HEK293 (cell line): ENCODE measurements around the gene PLD5.

Experiments
- CTCF ChIA-PET: fragments of 350-600 bp; formaldehyde crosslinking; extraction: SDS; loops from one replicate; lab custom pipeline; 2021; ENCODE audit warnings: antibody characterized with exemption; lab: Yijun Ruan, JAX
- POLR2A ChIA-PET: fragments of 300-600 bp; formaldehyde crosslinking; extraction: SDS; loops from one replicate; lab custom pipeline; 2020; ENCODE audit warnings: antibody characterized with exemption, inconsistent platforms; lab: Yijun Ruan, JAX
- H3K27ac ChIP-seq: fragments of 200-500 bp; sonication (Bioruptor generic); 2 replicates; pipeline ENCODE4 v1.5.1; 2014; ENCODE audit warnings: low read depth, low read length, control low read depth, inconsistent platforms; ENCODE audit errors: extremely low read depth
- H3K36me3 ChIP-seq, 2 experiments: fragments of 200-500 bp in 1 of 2; sonication (Bioruptor generic) in 1 of 2; 1 replicate in 1 of 2; 2 replicates in 1 of 2; pipeline ENCODE4 v1.5.1; 2014 to 2017; ENCODE audit warnings: inconsistent platforms in 2 of 2, low read length in 2 of 2; ENCODE audit not compliant: control insufficient read depth in 2 of 2, insufficient read depth in 1 of 2
- H3K4me1 ChIP-seq: fragments of 200-500 bp; sonication (Bioruptor generic); 2 replicates; pipeline ENCODE4 v1.5.1; 2014; ENCODE audit warnings: mild to moderate bottlenecking, low read length, inconsistent platforms; ENCODE audit not compliant: control insufficient read depth, insufficient read depth
- H3K4me3 ChIP-seq: 2 replicates; pipeline ENCODE4 v1.5.1; 2011; ENCODE audit warnings: low read depth, mild to moderate bottlenecking, control low read depth, low read length, moderate library complexity
- H3K9me3 ChIP-seq: fragments of 200-500 bp; sonication (Bioruptor generic); 2 replicates; pipeline ENCODE4 v1.5.1; 2014; ENCODE audit warnings: low read depth, low read length, inconsistent platforms; ENCODE audit not compliant: control insufficient read depth, insufficient read depth
- HOXA7 ChIP-seq: sonication (generic); formaldehyde crosslinking; IDR thresholded peaks from 2 replicates; pipeline ENCODE4 v1.8.1; 2022; ENCODE audit warnings: missing genetic modification reagents, borderline replicate concordance
- REPIN1 ChIP-seq: fragments of 450-650 bp; formaldehyde crosslinking; IDR thresholded peaks from 2 replicates; pipeline ENCODE4 v1.5.1; 2017; ENCODE audit warnings: missing biosample characterization, missing genetic modification characterization, low read depth
- ZBTB21 ChIP-seq: fragments of 450-650 bp; formaldehyde crosslinking; IDR thresholded peaks from 2 replicates; pipeline ENCODE4 v1.5.1; 2017; ENCODE audit warnings: missing biosample characterization, missing genetic modification characterization
- ZBTB44 ChIP-seq: fragments of 450-650 bp; IDR thresholded peaks from 2 replicates; pipeline ENCODE4 v1.5.1; 2018; ENCODE audit warnings: missing biosample characterization, mild to moderate bottlenecking, missing genetic modification characterization
- ZNF121 ChIP-seq: fragments of 450-650 bp; formaldehyde crosslinking; IDR thresholded peaks from 2 replicates; pipeline ENCODE4 v1.5.1; 2016; ENCODE audit warnings: missing biosample characterization, missing genetic modification characterization
- ZNF140 ChIP-seq: fragments of 450-650 bp; formaldehyde crosslinking; IDR thresholded peaks from 2 replicates; pipeline ENCODE4 v1.5.1; 2016; ENCODE audit warnings: missing biosample characterization, missing genetic modification characterization
- ZNF2 ChIP-seq: fragments of 450-650 bp; formaldehyde crosslinking; IDR thresholded peaks from 2 replicates; pipeline ENCODE4 v1.5.1; 2016; ENCODE audit warnings: missing biosample characterization, missing genetic modification characterization
- ZNF211 ChIP-seq: fragments of 450-650 bp; formaldehyde crosslinking; IDR thresholded peaks from 2 replicates; pipeline ENCODE4 v1.5.1; 2016; ENCODE audit warnings: low read depth, missing biosample characterization, missing genetic modification characterization
- ZNF274 ChIP-seq, 2 experiments: fragments of 200-500 bp in 1 of 2; fragments of 450-650 bp in 1 of 2; sonication (Bioruptor generic) in 1 of 2; formaldehyde crosslinking in 1 of 2; IDR thresholded peaks; 2 replicates each; pipeline versions ENCODE4 v1.5.1 to v1.6.1; 2014 to 2016; ENCODE audit warnings: borderline replicate concordance in 1 of 2, inconsistent platforms in 1 of 2, low read length in 1 of 2, missing biosample characterization in 1 of 2, missing genetic modification characterization in 1 of 2
- ZNF292 ChIP-seq: fragments of 450-650 bp; formaldehyde crosslinking; IDR thresholded peaks from 2 replicates; pipeline ENCODE4 v1.5.1; 2016; ENCODE audit warnings: low read depth, missing biosample characterization, missing genetic modification characterization, borderline replicate concordance
- ZNF521 ChIP-seq: fragments of 450-650 bp; formaldehyde crosslinking; IDR thresholded peaks from 2 replicates; pipeline ENCODE4 v1.5.1; 2017; ENCODE audit warnings: missing biosample characterization, mild to moderate bottlenecking, missing genetic modification characterization
- ZNF529 ChIP-seq: fragments of 450-650 bp; formaldehyde crosslinking; IDR thresholded peaks from 2 replicates; pipeline ENCODE4 v1.5.1; 2017; ENCODE audit warnings: missing genetic modification characterization, missing biosample characterization; ENCODE audit not compliant: insufficient replicate concordance
- ZNF610 ChIP-seq: fragments of 450-650 bp; formaldehyde crosslinking; IDR thresholded peaks from 2 replicates; pipeline ENCODE4 v1.5.1; 2016; ENCODE audit warnings: missing biosample characterization, missing genetic modification characterization, borderline replicate concordance
- ZNF747 ChIP-seq: fragments of 450-650 bp; formaldehyde crosslinking; IDR thresholded peaks from 2 replicates; pipeline ENCODE4 v1.5.1; 2016; ENCODE audit warnings: missing biosample characterization, missing genetic modification characterization
- ZNF792 ChIP-seq: fragments of 450-650 bp; formaldehyde crosslinking; IDR thresholded peaks from 2 replicates; pipeline ENCODE4 v1.5.1; 2016; ENCODE audit warnings: missing biosample characterization, missing genetic modification characterization
- ZNF843 ChIP-seq: fragments of 450-650 bp; formaldehyde crosslinking; IDR thresholded peaks from 2 replicates; pipeline ENCODE4 v1.5.1; 2016; ENCODE audit warnings: missing biosample characterization, missing genetic modification characterization
- TF ChIP-seq, protein P1 (sequence below): IDR thresholded peaks from 2 replicates; pipeline ENCODE4 v1.6.1; 2011; ENCODE audit warnings: mild to moderate bottlenecking, low read depth, low read length, borderline replicate concordance
- TF ChIP-seq, protein P2 (sequence below): fragments of 450-650 bp; formaldehyde crosslinking; IDR thresholded peaks from 2 replicates; pipeline ENCODE4 v1.5.1; 2016; ENCODE audit warnings: missing biosample characterization, missing genetic modification characterization, borderline replicate concordance
- TF ChIP-seq, protein P3 (sequence below): fragments of 450-650 bp; formaldehyde crosslinking; IDR thresholded peaks from 2 replicates; pipeline ENCODE4 v1.5.1; 2016; ENCODE audit warnings: missing biosample characterization, missing genetic modification characterization, low read depth

The PLD5 gene

GRCh38 chr1:242515555-242515954 lies 8.9 kb downstream of the PLD5 start:
- CTCF ChIA-PET = interaction anchor here (0.7 kb wide), 1 partner anchor 48 kb away, joined by 3 read pairs; no protein-coding TSS in a partner anchor
- no peaks in the 10 kb centered on the region for H3K9me3 ChIP-seq
- no peak overlapping the region for H3K27ac ChIP-seq
- POLR2A ChIA-PET = no interaction called here
- no peak for TF ChIP-seq ZBTB44 (tag by site-specific recombination)
- TF ChIP-seq ZNF747 (tag by site-specific recombination) = no peak
- no peak for TF ChIP-seq ZNF211
- no peak for TF ChIP-seq ZNF843 (tag by site-specific recombination)
- TF ChIP-seq ZNF529 (tag by site-specific recombination) = no peak
- no peak for TF ChIP-seq HOXA7 (CRISPR knock-in tag)
- no peak for TF ChIP-seq ZNF2
- TF ChIP-seq ZNF610 (tag by site-specific recombination) = no peak
- TF ChIP-seq ZBTB21 (tag by site-specific recombination) = no peak
- TF ChIP-seq ZNF121 (tag by site-specific recombination) = no peak
- TF ChIP-seq, protein P1, sequence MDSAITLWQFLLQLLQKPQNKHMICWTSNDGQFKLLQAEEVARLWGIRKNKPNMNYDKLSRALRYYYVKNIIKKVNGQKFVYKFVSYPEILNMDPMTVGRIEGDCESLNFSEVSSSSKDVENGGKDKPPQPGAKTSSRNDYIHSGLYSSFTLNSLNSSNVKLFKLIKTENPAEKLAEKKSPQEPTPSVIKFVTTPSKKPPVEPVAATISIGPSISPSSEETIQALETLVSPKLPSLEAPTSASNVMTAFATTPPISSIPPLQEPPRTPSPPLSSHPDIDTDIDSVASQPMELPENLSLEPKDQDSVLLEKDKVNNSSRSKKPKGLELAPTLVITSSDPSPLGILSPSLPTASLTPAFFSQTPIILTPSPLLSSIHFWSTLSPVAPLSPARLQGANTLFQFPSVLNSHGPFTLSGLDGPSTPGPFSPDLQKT = no peak
- H3K4me1 ChIP-seq = no peaks in the 10 kb centered on the region
- no peaks in the 10 kb centered on the region for H3K36me3 ChIP-seq
- H3K4me3 ChIP-seq = no peak overlapping the region

DNA sequence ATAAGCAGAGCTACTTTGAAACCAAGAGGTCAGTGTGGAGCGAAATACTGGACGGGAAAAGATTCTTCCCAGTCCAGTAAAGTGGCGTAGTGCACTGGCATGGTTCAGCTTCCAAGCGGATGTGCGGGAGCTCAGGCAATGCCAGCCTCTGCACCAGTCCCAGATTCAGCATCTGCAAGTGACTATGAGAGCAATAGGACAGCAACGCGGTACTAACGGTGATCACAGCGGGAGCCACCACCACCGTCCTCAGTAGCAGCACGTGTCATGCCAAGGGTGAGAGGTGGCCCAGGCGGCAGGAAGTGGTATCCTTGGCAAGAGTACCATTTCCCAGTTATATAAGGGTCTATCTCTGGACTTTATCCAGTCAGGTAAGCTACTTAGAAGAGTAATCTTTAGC lies 17.8 kb downstream of the PLD5 start:
- TF ChIP-seq, protein P2, sequence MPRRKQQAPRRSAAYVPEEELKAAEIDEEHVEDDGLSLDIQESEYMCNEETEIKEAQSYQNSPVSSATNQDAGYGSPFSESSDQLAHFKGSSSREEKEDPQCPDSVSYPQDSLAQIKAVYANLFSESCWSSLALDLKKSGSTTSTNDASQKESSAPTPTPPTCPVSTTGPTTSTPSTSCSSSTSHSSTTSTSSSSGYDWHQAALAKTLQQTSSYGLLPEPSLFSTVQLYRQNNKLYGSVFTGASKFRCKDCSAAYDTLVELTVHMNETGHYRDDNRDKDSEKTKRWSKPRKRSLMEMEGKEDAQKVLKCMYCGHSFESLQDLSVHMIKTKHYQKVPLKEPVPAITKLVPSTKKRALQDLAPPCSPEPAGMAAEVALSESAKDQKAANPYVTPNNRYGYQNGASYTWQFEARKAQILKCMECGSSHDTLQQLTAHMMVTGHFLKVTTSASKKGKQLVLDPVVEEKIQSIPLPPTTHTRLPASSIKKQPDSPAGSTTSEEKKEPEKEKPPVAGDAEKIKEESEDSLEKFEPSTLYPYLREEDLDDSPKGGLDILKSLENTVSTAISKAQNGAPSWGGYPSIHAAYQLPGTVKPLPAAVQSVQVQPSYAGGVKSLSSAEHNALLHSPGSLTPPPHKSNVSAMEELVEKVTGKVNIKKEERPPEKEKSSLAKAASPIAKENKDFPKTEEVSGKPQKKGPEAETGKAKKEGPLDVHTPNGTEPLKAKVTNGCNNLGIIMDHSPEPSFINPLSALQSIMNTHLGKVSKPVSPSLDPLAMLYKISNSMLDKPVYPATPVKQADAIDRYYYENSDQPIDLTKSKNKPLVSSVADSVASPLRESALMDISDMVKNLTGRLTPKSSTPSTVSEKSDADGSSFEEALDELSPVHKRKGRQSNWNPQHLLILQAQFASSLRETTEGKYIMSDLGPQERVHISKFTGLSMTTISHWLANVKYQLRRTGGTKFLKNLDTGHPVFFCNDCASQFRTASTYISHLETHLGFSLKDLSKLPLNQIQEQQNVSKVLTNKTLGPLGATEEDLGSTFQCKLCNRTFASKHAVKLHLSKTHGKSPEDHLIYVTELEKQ (tag by site-specific recombination) = no peak
- TF ChIP-seq ZNF792 (tag by site-specific recombination) = no peak
- no peaks in the 10 kb centered on the region for H3K36me3 ChIP-seq
- no peaks in the 10 kb centered on the region for H3K9me3 ChIP-seq
- no peak overlapping the region for H3K4me3 ChIP-seq
- ChIA-PET POLR2A (no interaction called here), CTCF (interaction anchor here (0.8 to 1.6 kb wide), 3 partner anchors 26 to 52 kb away, joined by 3 to 7 read pairs (median 7); no protein-coding TSS in a partner anchor)
- H3K4me1 ChIP-seq = no peaks in the 10 kb centered on the region
- H3K27ac ChIP-seq = no peak overlapping the region

- POLR2A ChIA-PET = no interaction called here
Measured at GRCh38 chr1:242489545-242489944, 35.0 kb downstream of the PLD5 start.

More at GRCh38 chr1:242489545-242489944, 35.0 kb downstream of the PLD5 start:
- H3K9me3 ChIP-seq = no peaks in the 10 kb centered on the region
- H3K36me3 ChIP-seq = no peaks in the 10 kb centered on the region
- no peak overlapping the region for H3K27ac ChIP-seq
- H3K4me1 ChIP-seq = no peaks in the 10 kb centered on the region
- no peak for TF ChIP-seq ZNF292 (tag by site-specific recombination)
- TF ChIP-seq, protein P3, sequence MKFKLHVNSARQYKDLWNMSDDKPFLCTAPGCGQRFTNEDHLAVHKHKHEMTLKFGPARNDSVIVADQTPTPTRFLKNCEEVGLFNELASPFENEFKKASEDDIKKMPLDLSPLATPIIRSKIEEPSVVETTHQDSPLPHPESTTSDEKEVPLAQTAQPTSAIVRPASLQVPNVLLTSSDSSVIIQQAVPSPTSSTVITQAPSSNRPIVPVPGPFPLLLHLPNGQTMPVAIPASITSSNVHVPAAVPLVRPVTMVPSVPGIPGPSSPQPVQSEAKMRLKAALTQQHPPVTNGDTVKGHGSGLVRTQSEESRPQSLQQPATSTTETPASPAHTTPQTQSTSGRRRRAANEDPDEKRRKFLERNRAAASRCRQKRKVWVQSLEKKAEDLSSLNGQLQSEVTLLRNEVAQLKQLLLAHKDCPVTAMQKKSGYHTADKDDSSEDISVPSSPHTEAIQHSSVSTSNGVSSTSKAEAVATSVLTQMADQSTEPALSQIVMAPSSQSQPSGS = no peak
- no peak for TF ChIP-seq ZNF521 (tag by site-specific recombination)
- TF ChIP-seq ZNF274 (IDR thresholded peaks at IDR 0.05; ENCODE audit: low read length) = no peak
- TF ChIP-seq ZNF274 (tag by site-specific recombination; IDR thresholded peaks at IDR 0.05; ENCODE audit: borderline replicate concordance) = no peak
- TF ChIP-seq REPIN1 (tag by site-specific recombination) = no peak
- TF ChIP-seq, protein P1 = no peak
- TF ChIP-seq ZNF140 (tag by site-specific recombination) = no peak
- TF ChIP-seq, all 188 proteins: peak for 0
- no peak overlapping the region for H3K4me3 ChIP-seq
- CTCF ChIA-PET = interaction anchor here (1.1 kb wide), 1 partner anchor 22 kb away, joined by 4 read pairs; no protein-coding TSS in a partner anchor
